MCF 10A (cell line): ENCODE measurements around the gene ADSS1. TPM values are rescaled to one million over a fixed set of nuclear protein-coding genes. Genes with fewer than 3 reads are reported as not detected.

Experiments used
- BruUV-seq: library from RNA; stranded (reverse); fragments of 400-500 nt; replicated peaks from 2 replicates; lab custom pipeline; 2021; lab: Mats Ljungman, UMichigan
- CTCF ChIA-PET: fragments of 300-600 bp; sonication (Branson Sonifier 250); formaldehyde crosslinking; extraction: SDS; loops from one replicate; lab custom pipeline; 2021; ENCODE audit warnings: antibody characterized with exemption, inconsistent platforms; lab: Yijun Ruan, JAX
- POLR2A ChIA-PET: fragments of 300-600, 350-650 bp; sonication (Branson Sonifier 250); formaldehyde crosslinking; extraction: SDS; loops from one replicate; lab custom pipeline; 2020; ENCODE audit warnings: antibody characterized with exemption, inconsistent platforms; lab: Yijun Ruan, JAX
- DNase-seq: peaks from one replicate; pipeline ENCODE4 v3.0.0-alpha.2; 2018; ENCODE audit not compliant: unreplicated experiment
- H3K27ac Mint-ChIP-seq: one replicate; pipeline ENCODE4 v1.8.0; 2022; ENCODE audit warnings: mild to moderate bottlenecking, low read depth, mixed read lengths; ENCODE audit not compliant: unreplicated experiment
- H3K27me3 Mint-ChIP-seq: one replicate; pipeline ENCODE4 v1.8.0; 2022; ENCODE audit warnings: mixed read lengths; ENCODE audit not compliant: insufficient read depth, unreplicated experiment
- H3K36me3 Mint-ChIP-seq: one replicate; pipeline ENCODE4 v1.8.0; 2022; ENCODE audit warnings: mild to moderate bottlenecking, moderate library complexity, mixed read lengths; ENCODE audit not compliant: insufficient read depth, unreplicated experiment
- H3K4me1 Mint-ChIP-seq: one replicate; pipeline ENCODE4 v1.8.0; 2022; ENCODE audit warnings: mixed read lengths; ENCODE audit not compliant: insufficient read depth, unreplicated experiment
- H3K4me3 Mint-ChIP-seq: one replicate; pipeline ENCODE4 v1.8.0; 2022; ENCODE audit warnings: mild to moderate bottlenecking, moderate library complexity, mixed read lengths; ENCODE audit not compliant: unreplicated experiment
- H3K9me3 Mint-ChIP-seq: one replicate; pipeline ENCODE4 v1.8.0; 2022; ENCODE audit warnings: mixed read lengths; ENCODE audit not compliant: unreplicated experiment
- CTCF ChIP-seq: fragments of 200-600 bp; IDR thresholded peaks from one replicate; pipeline ENCODE4 v1.8.0; 2022; ENCODE audit warnings: antibody characterized with exemption, mild to moderate bottlenecking; ENCODE audit not compliant: unreplicated experiment
- intact Hi-C: fragments of 100-400 bp; cut with micrococcal nuclease; formaldehyde crosslinking; loops from 2 replicates; pipeline ENCODE4 v1.14.1; 2022
- total RNA-seq: library from RNA; stranded (reverse); gene quantifications from 2 replicates; pipeline ENCODE4 v1.2.3, GENCODE V29; 2022

Gene ADSS1
- total RNA-seq, 1 experiment from 2014 or later = 2.9 TPM

GRCh38 chr14:104685216-104685997 is 38.6 kb upstream of the ADSS1 start:
- peaks cover 50% of the 10 kb centered on the region for H3K4me1 Mint-ChIP-seq
- no peaks in the 10 kb centered on the region for H3K9me3 Mint-ChIP-seq
- no peak overlapping the region for H3K4me3 Mint-ChIP-seq
- ChIA-PET CTCF (no interaction called here), POLR2A (interaction anchor here (0.7 kb wide), 1 partner anchor 65 kb away, joined by 3 read pairs; no protein-coding TSS in a partner anchor)
- no peaks in the 10 kb centered on the region for H3K27me3 Mint-ChIP-seq
- no peak for TF ChIP-seq CTCF
- intact Hi-C loops = no loop called here
- no TSS peak for BruUV-seq
- DNase-seq = peak; percentile 30
- peaks cover 6% of the 10 kb centered on the region for H3K36me3 Mint-ChIP-seq
- no peak overlapping the region for H3K27ac Mint-ChIP-seq

GRCh38 chr14:104685998-104686610 is 37.9 kb upstream of the ADSS1 start:
- DNase-seq = no peak
- Mint-ChIP-seq H3K9me3 (no peaks in the 10 kb centered on the region), H3K4me3 (no peak overlapping the region), H3K36me3 (peaks cover 6% of the 10 kb centered on the region), H3K27me3 (no peaks in the 10 kb centered on the region), H3K27ac (no peak overlapping the region), H3K4me1 (peaks cover 43% of the 10 kb centered on the region)
- POLR2A ChIA-PET = no interaction called here
- intact Hi-C loops = no loop called here
- CTCF ChIA-PET = interaction anchor here (0.8 kb wide), 1 partner anchor 8 kb away, joined by 3 read pairs; no protein-coding TSS in a partner anchor
- no peak for TF ChIP-seq CTCF
- BruUV-seq = no TSS peak

- POLR2A ChIA-PET = interaction anchor here (0.6 to 5.1 kb wide), 9 partner anchors 8 to 880 kb away, joined by 3 to 60 read pairs (median 5); partner anchors contain the start of gene SIVA1
- Mint-ChIP-seq H3K4me1 (peaks cover 36% of the 10 kb centered on the region), H3K36me3 (peaks cover 6% of the 10 kb centered on the region), H3K9me3 (no peaks in the 10 kb centered on the region), H3K27ac (peak overlapping the region; percentile 85), H3K4me3 (peak overlapping the region; percentile 76), H3K27me3 (no peaks in the 10 kb centered on the region)
- no peak for DNase-seq
- TF ChIP-seq CTCF = no peak
- CTCF ChIA-PET = interaction anchor here (0.7 to 1.2 kb wide), 4 partner anchors 9 to 594 kb away, joined by 3 to 4 read pairs (median 3); no protein-coding TSS in a partner anchor
- intact Hi-C loops = no loop called here
- no TSS peak for BruUV-seq
Observed at GRCh38 chr14:104686624-104687517, 37.2 kb upstream of the ADSS1 start.
